Stimulated activated CD8-positive, alpha-beta memory T cell treated with anti-CD3 and anti-CD28 coated beads, Interleukin-15, amount 100 ng/mL, for 1 hour (primary cell): ENCODE measurements around the gene PHRF1.

Source experiments
- DNase-seq: peaks from one replicate; pipeline ENCODE4 v3.0.0-alpha.2; 2020; ENCODE audit warnings: low read depth

PHRF1 gene

DNA sequence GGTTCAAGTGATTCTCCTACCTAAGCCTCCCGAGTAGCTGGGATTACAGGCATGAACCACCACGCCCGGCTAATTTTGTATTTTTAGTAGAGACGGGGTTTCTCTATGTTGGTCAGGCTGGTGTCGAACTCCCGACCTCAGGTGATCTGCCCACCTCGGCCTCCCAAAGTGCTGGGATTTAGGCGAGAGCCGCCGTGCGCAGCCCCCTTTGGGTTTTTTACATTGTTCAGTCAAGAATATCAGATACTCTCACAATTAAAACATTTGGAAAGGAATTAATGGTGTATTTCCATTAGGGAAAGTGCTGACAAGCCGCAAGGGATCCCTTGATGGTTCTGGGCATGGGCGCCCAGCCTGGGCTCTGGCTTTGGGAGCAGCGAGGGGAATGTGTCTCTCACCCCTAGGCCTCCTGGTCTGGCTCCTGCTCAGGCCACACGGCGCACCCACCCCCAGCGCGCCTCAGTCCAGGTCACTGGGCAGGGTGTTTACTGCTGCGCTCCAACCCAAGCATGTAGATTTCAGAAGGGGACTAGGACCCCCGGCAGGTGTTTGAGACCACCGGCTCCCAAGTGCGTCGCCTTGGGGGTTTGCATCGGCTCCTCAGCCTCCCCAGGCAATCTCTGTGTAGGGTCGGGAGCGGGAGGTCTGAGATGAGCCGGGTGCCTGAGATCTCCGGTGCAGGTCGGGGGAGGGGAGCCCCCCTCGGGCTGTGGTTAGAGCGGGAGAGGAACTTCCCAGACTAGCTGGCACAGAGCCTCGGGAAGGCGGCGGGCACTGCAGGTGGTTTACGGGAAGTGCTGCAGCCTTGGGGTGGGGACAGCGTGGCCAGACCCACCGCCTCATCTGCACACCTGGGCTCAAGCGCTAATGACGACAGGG, 40.3 kb downstream of the PHRF1 start:
- DNase-seq, result no peak

DNA sequence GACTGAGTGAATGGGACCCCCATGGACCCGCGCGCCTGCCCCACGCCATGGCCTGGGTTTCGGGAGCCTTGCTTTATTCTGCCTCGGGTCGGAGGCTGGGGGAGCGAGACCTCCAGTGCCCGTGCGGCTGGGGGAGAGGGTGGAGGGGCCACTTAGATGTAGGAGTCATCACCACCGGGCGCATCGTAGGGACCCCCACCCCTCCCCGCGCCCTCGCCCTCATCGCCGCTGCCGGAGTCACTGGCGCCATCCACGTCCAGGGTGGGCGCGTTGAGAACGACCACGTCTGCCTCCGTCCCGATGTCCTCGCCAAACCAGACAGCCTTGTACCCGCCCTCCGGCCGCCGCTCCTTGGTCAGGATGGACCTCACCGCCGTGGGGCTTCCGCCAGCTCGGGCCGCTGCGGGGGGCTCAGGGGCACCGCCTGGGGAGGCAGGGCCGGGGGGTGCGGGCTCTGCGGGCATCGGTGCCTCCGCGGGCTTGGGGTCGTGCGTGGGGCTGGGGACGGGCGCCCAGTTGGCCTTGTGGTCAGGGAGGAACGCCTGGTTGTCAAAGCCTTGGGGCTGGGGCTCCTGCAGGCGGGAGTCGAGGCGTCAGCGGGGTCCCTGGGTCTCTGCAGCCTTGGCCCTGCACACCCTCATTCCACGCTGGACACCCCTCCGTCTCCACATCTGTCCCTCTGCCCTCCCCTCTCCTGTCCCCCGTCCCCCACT, 41.1 kb downstream of the PHRF1 start:
- no peak for DNase-seq

DNA sequence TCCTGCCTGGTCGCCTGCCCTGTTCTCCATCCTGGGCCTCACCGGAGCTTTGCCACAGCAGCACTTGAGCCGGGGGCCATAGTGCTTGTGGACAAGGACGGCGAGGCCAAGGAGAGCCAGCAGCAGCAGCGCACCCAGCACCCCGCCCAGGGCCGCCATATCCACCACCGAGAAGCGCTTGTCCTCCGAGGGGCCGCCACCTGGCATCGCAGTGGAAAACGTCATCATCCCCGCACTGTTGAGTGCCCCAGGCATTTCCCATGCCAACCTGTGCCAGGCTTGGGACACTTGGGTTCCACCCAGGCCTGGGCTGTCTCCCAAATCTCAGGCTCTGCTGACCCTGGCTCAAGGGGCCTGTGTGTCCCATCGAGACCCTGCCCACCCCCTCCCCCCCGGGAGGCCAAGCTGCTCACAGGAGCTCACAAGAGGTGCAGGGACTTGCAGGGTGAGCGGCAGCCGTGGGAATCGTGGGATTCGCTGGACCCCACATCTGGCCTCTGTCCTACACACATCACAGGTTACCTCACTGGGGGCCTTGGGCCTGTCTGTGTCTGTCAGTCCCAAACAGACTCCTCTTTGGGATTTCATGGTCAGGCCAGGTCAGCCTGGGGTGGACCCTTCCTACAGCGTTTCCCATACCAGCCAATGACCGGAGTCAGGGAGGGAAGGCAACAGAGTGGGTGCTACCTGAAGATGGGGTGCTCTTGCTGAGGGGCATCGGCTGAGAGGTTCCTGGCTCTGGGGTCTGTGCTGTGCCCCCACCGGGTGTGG, 41.8 kb downstream of the PHRF1 start:
- no peak for DNase-seq

GRCh38 chr11:618856-619627, 42.8 kb downstream of the PHRF1 start:
- no peak for DNase-seq

- DNase-seq, result no peak
Measured at GRCh38 chr11:619628-620050, 43.4 kb downstream of the PHRF1 start.

DNA sequence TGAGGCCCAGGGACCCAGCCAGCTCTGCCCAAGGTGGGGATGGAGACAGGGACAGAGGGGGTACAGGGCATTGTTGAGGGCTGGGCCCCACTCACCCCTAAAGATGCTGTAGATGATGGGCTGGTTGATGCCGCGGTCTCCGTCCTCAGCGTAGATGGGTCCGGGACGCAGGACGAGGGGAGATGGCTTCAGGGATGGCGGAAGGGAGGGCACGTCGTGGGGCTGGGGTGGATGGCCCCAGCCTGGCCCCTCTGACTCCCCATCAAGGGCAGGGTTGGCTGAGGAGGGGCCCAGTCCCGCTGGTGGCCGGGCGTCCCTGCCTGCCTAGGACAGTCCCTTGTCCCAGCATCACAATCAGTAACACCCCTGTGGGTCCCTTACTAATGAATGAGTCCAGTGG, 43.9 kb downstream of the PHRF1 start:
- DNase-seq, result no peak

GRCh38 chr11:620935-621814, 44.9 kb downstream of the PHRF1 start:
- DNase-seq, result no peak

GRCh38 chr11:621838-622237, 45.6 kb downstream of the PHRF1 start:
- no peak for DNase-seq

- no peak for DNase-seq
Measured at GRCh38 chr11:623349-623869, 47.1 kb downstream of the PHRF1 start.

DNA sequence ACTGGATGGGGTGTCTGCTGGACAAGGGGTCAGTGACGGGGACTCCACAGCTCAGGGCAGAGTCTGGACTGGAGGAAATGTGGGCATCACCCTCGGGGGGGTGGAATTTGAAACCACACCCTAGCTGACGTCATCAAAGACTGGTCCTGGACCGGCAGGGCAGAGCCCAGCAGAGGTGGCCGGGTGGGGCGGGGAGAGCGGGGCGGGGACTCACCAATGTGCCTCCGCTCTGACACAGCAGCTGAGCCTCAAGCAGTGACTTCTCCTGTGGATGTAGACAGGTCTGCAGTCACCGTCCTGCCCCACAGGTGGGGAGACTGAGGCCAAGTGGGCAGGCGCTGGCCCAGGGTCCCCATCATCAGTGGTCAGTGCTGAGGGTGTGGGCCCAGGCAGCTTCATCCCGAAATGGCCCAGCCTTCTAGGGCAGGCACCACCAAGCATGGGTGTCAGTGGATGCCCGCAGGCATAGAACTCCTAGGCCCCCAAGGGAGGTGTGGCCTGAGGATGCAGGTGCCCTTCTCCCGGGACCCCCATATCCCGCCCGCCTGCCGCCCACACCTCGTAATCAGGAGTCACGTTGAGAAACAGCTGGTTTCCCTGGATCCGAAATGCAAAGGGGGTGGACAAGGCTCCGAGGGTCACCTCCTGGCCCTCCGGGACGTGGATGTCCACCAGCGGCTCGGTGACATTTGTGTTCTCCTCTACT, 47.9 kb downstream of the PHRF1 start:
- no peak for DNase-seq

GRCh38 chr11:624705-625635, 48.7 kb downstream of the PHRF1 start, which contains the start of gene CDHR5:
CDHR5 (minus strand) TSS chr11:624955; CDS start chr11:624902, 53 bp downstream.
- no peak for DNase-seq

- no peak for DNase-seq
Measured at GRCh38 chr11:625636-626268, 49.5 kb downstream of the PHRF1 start.

GRCh38 chr11:626475-627307, 50.4 kb downstream of the PHRF1 start, which contains the start of gene SCT:
SCT (minus strand) TSS chr11:627181; CDS start chr11:627143, 38 bp downstream.
- DNase-seq, result no peak

DNA sequence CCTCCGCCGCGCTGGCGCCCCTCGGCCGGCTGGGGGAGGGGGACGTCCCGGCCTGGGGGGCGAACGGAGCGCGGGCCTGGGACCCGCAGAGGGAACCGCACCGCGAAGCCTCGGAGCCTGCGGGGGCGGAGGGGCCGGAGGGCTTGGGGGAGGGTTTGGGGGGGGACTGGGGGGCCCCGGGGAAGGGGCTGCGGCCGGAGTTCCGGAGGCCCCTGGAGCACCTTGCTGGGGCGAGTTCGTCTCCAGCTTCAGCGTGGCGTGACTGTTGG, 51.0 kb downstream of the PHRF1 start:
- no peak for DNase-seq

DNA sequence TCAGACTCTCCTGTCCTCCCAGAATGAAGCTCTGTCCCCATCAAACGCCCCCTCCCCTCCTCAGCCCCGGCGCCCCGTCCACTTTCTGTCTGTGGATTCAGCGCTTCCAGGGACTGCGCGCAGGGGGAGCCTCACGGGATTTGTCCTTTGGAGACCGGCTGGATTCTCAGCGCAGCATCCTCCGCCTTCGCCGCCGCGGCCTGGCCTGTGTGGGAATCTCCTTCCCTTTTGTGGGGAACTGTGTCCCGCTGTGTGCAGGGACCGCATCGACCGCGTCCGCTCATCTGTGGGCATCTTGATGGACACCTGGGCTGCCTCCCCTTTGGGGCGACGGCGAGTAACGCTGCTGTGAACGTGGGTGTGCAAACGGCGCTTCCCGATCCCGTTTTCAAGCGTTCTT, 51.8 kb downstream of the PHRF1 start:
- no peak for DNase-seq

GRCh38 chr11:629237-629583, 52.9 kb downstream of the PHRF1 start:
- DNase-seq, result no peak

- no peak for DNase-seq
Measured at GRCh38 chr11:630871-631270, 54.6 kb downstream of the PHRF1 start.
